ENCODE data around the gene LRBA.

DNA sequence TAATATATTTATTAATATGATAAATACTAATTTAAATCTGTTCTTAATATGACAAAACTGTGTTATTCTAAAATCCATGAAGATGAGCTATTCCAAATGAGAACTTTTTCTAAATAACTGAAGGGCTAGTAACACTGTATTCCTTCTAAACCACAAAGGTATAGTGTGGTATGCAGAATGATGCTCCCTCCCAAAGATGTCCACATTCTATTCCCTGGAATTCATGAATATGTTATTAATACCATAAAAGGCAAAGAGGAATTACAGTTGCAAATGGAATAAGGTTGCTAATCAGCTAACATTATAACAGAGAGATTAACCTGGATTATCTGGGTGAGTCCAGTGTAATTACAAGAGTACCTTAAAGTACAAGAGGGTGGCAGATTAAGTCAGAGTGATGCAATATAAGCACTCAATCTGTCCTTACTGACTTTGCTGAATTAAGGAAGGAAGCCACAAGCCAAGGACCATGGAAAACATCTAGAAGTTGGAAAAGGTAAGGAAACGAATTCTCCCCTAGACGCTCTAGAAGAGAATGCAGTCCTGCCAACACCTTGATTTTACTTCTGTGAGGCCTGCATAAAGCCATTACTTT is 453.8 kb downstream of the LRBA start:
- TF ChIP-seq, protein P1, sequence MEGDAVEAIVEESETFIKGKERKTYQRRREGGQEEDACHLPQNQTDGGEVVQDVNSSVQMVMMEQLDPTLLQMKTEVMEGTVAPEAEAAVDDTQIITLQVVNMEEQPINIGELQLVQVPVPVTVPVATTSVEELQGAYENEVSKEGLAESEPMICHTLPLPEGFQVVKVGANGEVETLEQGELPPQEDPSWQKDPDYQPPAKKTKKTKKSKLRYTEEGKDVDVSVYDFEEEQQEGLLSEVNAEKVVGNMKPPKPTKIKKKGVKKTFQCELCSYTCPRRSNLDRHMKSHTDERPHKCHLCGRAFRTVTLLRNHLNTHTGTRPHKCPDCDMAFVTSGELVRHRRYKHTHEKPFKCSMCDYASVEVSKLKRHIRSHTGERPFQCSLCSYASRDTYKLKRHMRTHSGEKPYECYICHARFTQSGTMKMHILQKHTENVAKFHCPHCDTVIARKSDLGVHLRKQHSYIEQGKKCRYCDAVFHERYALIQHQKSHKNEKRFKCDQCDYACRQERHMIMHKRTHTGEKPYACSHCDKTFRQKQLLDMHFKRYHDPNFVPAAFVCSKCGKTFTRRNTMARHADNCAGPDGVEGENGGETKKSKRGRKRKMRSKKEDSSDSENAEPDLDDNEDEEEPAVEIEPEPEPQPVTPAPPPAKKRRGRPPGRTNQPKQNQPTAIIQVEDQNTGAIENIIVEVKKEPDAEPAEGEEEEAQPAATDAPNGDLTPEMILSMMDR (IDR thresholded peaks at IDR 0.05) = no peak
- TF ChIP-seq POLR2A (IDR thresholded peaks at IDR 0.05) (no peak), POLR2AphosphoS5 (IDR thresholded peaks at IDR 0.05; ENCODE audit: insufficient read depth in 1 of 2, low read depth in 1 of 2) (no peak)
